Lower leg skin (tissue), 4 donors: ENCODE measurements around the gene MAFG. TPM values are rescaled to one million over a fixed set of nuclear protein-coding genes. Genes with fewer than 3 reads are reported as not detected.
A peak's percentile ranks its signal among the peaks of the same experiment; 100 is the strongest.

Experiments
- DNase-seq, 2 donors: peaks; one replicate each; pipeline ENCODE4 v3.0.0-alpha.2; 2019; ENCODE audit warnings: low spot score in 2 of 2
- H3K4me3 ChIP-seq: fragments of 200-600 bp; sonication (generic); 2 replicates; pipeline ENCODE4 v1.5.1; 2017; ENCODE audit warnings: mild to moderate bottlenecking, low read depth; ENCODE audit not compliant: poor library complexity, severe bottlenecking
- POLR2A ChIP-seq, 2 donors: fragments of 450-650 bp; IDR thresholded peaks; one replicate each; pipeline ENCODE4 v1.6.1; 2016 to 2017; ENCODE audit warnings: antibody characterized with exemption in 2 of 2, mild to moderate bottlenecking in 1 of 2, moderate library complexity in 1 of 2
- WGBS, 2 donors: methylation state at CpG; one replicate each; pipeline ENCODE4 v1.1.5; 2018; 5-methylcytosine and 5-hydroxymethylcytosine counted together
- intact Hi-C: fragments of 100-400 bp; cut with DNase I; formaldehyde crosslinking; loops from one replicate; pipeline ENCODE4 v1.15.0; 2023; ENCODE audit warnings: low total_unique reads
- total RNA-seq, 4 donors: library from RNA; depleted of rRNA; stranded (reverse); fragments of >200 nt; gene quantifications; one replicate each; pipeline ENCODE4 v1.1.0, GENCODE V29; 2016
- TF ChIP-seq, protein P1 (sequence below), 3 donors: fragments of 450-650 bp; IDR thresholded peaks; one replicate each; pipeline ENCODE4 v1.5.1; 2016; ENCODE audit warnings: antibody characterized with exemption in 3 of 3, mild to moderate bottlenecking in 3 of 3, moderate library complexity in 2 of 3

MAFG gene
- total RNA-seq, 4 donors from 2014 or later: 17.4 to 23.2 (median 19.7) TPM

DNA sequence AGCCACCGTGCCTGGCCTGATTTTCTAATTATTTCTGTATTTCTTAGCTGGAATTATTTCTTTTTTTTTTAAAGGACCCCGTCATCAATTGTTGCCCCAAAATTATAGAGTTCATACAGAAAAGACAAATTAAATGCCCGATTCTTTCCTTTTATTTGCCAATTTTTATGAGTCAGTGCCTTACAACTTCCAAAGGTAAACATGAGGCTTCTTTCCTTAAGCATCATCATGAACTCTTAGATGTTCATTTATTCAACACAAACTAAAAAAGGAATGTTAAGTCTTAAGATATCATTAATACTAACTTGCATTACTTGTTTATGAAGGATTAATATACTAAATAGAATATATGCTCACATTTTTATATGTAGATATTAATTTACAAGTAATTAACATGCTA is 49.2 kb downstream of the MAFG start:
- WGBS, 2 donors: 85 to 90% methylated on average over 3 of the region's 3 CpGs
- DNase-seq: no peak
- intact Hi-C loops: no loop called here
- no peak for TF ChIP-seq POLR2A (IDR thresholded peaks at IDR 0.05)
- TF ChIP-seq, protein P1, sequence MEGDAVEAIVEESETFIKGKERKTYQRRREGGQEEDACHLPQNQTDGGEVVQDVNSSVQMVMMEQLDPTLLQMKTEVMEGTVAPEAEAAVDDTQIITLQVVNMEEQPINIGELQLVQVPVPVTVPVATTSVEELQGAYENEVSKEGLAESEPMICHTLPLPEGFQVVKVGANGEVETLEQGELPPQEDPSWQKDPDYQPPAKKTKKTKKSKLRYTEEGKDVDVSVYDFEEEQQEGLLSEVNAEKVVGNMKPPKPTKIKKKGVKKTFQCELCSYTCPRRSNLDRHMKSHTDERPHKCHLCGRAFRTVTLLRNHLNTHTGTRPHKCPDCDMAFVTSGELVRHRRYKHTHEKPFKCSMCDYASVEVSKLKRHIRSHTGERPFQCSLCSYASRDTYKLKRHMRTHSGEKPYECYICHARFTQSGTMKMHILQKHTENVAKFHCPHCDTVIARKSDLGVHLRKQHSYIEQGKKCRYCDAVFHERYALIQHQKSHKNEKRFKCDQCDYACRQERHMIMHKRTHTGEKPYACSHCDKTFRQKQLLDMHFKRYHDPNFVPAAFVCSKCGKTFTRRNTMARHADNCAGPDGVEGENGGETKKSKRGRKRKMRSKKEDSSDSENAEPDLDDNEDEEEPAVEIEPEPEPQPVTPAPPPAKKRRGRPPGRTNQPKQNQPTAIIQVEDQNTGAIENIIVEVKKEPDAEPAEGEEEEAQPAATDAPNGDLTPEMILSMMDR (IDR thresholded peaks at IDR 0.05): no peak
- no peak overlapping the region for H3K4me3 ChIP-seq

GRCh38 chr17:81877569-81877968 is 50.0 kb downstream of the MAFG start:
- TF ChIP-seq POLR2A (IDR thresholded peaks at IDR 0.05): no peak
- TF ChIP-seq, protein P1 (IDR thresholded peaks at IDR 0.05): no peak
- no peak for DNase-seq
- no peak overlapping the region for H3K4me3 ChIP-seq
- WGBS, 2 donors: 91 to 96% methylated on average over 5 of the region's 5 CpGs
- intact Hi-C loops: no loop called here

DNA sequence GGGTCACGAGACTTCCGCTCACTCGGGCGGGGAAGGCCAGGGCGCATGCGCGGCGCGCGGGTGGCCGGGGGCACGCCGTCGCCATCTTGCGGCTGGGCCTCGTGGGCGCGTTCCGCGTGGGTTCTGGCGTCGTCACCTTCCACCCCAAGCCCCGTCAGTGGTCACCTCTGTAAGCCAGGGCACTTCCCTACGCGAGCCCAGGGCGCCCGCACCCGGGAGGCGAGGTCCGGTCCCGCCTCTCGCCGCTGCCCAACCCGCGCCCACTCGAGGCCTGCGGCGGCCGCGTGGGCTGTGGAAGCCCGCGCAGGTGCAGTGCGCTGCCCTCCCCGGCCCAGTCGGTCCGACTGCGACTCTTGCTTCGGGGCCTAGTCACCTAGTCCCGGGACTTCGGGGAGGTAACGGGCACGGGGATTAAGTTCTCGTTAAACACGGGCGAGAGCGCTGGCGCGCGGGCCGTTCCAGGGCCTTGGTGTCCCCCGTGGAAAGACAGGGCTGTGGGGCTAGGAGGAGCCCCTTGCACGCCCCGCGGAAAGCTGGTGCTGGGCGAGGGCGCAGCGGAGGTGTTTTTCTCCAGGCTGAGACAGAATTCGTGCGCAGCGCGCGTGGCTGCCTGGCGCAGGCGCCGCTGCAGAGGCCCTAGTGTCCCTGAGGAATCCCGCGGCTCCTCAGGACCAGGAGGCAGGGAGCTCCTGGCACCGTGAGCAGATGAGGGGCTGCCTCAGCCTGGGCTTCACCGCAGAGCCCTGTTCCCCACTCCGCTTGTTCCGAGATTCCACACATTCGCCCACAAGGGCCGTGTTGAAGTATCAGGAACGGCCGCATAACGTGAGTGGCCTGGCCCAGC is 55.9 kb downstream of the MAFG start:
- peak in 1 of 2 donors; percentile 92 for TF ChIP-seq POLR2A (IDR thresholded peaks at IDR 0.05)
- TF ChIP-seq, protein P1 (IDR thresholded peaks at IDR 0.05): peak in 1 of 3 donors; percentile 76
- 0% methylated on average over 39 to 53 of the region's 86 CpGs for WGBS, 2 donors
- intact Hi-C loops: no loop called here
- DNase-seq: peak; percentile 92 to 99
- peak overlapping the region; percentile 86 for H3K4me3 ChIP-seq

DNA sequence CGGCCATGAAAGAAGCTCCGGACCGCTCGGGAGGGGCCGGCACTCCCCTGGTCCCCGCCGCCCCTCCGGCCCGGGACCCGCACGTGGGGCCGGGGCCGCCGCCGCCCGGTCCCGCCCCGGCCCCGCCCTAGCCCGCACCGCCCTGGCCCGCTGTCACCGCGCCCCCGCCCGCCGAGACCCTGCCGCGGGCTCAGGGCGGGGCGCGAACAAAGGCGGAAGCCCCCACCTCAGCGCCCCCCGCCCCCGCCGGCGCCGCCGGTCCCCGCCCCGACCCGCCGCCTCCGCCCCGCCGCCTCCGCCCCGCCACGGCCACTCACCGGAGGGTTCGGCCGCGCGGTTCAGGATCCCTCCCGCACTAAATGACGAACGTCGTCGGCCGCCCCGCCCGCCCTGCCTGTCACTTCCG is 56.6 kb downstream of the MAFG start, which contains the start of gene ARHGDIA:
TSS of gene ARHGDIA (minus strand) at position 357 of the 406 bp plus-strand sequence. CDS start 1,407 bp downstream, outside the sequence.
- H3K4me3 ChIP-seq: peak within 1 kb of the TSS; percentile 86
- no CpG with 5 or more reads among the region's 64 CpGs for WGBS, 2 donors
- no peak for TF ChIP-seq POLR2A (IDR thresholded peaks at IDR 0.05)
- TF ChIP-seq, protein P1 (IDR thresholded peaks at IDR 0.05): no peak
- no peak for DNase-seq
- intact Hi-C loops: no loop called here

GRCh38 chr17:81870131-81870980 is 57.2 kb downstream of the MAFG start:
- 4 to 6% methylated on average over 21 to 27 of the region's 65 CpGs for WGBS, 2 donors
- peak overlapping the region; percentile 56 for H3K4me3 ChIP-seq
- no peak for TF ChIP-seq POLR2A (IDR thresholded peaks at IDR 0.05)
- TF ChIP-seq, protein P1 (IDR thresholded peaks at IDR 0.05): no peak
- intact Hi-C loops: no loop called here
- peak in 1 of 2 donors; percentile 90 for DNase-seq
